OCI-LY7 (cell line): ENCODE results near the gene ZNF423. TPM values are rescaled to one million over a fixed set of nuclear protein-coding genes. Genes with fewer than 3 reads are reported as not detected.

Experiments
- BruUV-seq: library from RNA; stranded (reverse); fragments of 400-500 nt; replicated peaks from 2 replicates; lab custom pipeline; 2021; lab: Mats Ljungman, UMichigan
- CTCF ChIA-PET: fragments of 300-600 bp; sonication (Branson Sonifier 250); formaldehyde crosslinking; loops from one replicate; lab custom pipeline; 2022; ENCODE audit warnings: antibody characterized with exemption; ENCODE audit not compliant: unreplicated experiment; lab: Charles Lee
- POLR2A ChIA-PET: fragments of 300-600 bp; sonication (Branson Sonifier 250); formaldehyde crosslinking; loops from one replicate; lab custom pipeline; 2022; ENCODE audit warnings: antibody characterized with exemption; lab: Charles Lee
- DNase-seq: peaks from one replicate; pipeline ENCODE4 v3.0.0-alpha.2; 2015; ENCODE audit warnings: low spot score
- H2AFZ ChIP-seq: fragments of 200-600 bp; sonication (generic), shearing (Covaris generic); 2 replicates; pipeline ENCODE4 v1.6.1; 2014; ENCODE audit warnings: mild to moderate bottlenecking, antibody characterized with exemption, low read length, moderate library complexity
- H3K27ac ChIP-seq: fragments of 200-600 bp; sonication (generic); 2 replicates; pipeline ENCODE4 v1.5.1; 2014; ENCODE audit warnings: mixed run types, low read depth, mild to moderate bottlenecking, moderate library complexity, low read length, inconsistent platforms; ENCODE audit not compliant: poor library complexity, severe bottlenecking
- H3K36me3 ChIP-seq: fragments of 200-600 bp; sonication (generic); 2 replicates; pipeline ENCODE4 v1.6.1; 2014; ENCODE audit warnings: mild to moderate bottlenecking, antibody characterized with exemption, low read length, moderate library complexity, mixed read lengths; ENCODE audit not compliant: insufficient read depth
- H3K4me1 ChIP-seq: fragments of 200-600 bp; sonication (generic); 2 replicates; pipeline ENCODE4 v1.5.1; 2014; ENCODE audit warnings: mild to moderate bottlenecking, low read length; ENCODE audit not compliant: insufficient read depth, poor library complexity, severe bottlenecking
- H3K4me2 ChIP-seq: fragments of 200-600 bp; sonication (generic); 2 replicates; pipeline ENCODE4 v1.6.1; 2014; ENCODE audit warnings: mild to moderate bottlenecking, low read length
- H3K4me3 ChIP-seq: fragments of 200-600 bp; sonication (generic); 2 replicates; pipeline ENCODE4 v1.5.1; 2014; ENCODE audit warnings: mild to moderate bottlenecking, low read depth, low read length; ENCODE audit not compliant: poor library complexity, severe bottlenecking
- H3K79me2 ChIP-seq: fragments of 200-600 bp; sonication (generic); 2 replicates; pipeline ENCODE4 v1.6.1; 2016; ENCODE audit warnings: low read depth, mild to moderate bottlenecking, low read length, moderate library complexity, mixed read lengths; ENCODE audit not compliant: insufficient read depth
- H3K9me2 ChIP-seq: fragments of 200-600 bp; sonication (generic); 2 replicates; pipeline ENCODE4 v1.6.1; 2016; ENCODE audit warnings: mild to moderate bottlenecking, low read length, mixed read lengths; ENCODE audit not compliant: insufficient read depth
- H3K9me3 ChIP-seq: fragments of 200-600 bp; sonication (generic); 2 replicates; pipeline ENCODE4 v1.6.1; 2014; ENCODE audit warnings: mild to moderate bottlenecking, mixed run types, low read length, mixed read lengths
- H4K20me1 ChIP-seq: fragments of 200-600 bp; sonication (generic); 2 replicates; pipeline ENCODE4 v1.6.1; 2014; ENCODE audit warnings: mild to moderate bottlenecking, antibody characterized with exemption, low read length, moderate library complexity, mixed read lengths; ENCODE audit not compliant: insufficient read depth
- CTCF ChIP-seq: fragments of 200-600 bp; sonication (generic); conservative IDR thresholded peaks from 2 replicates; pipeline ENCODE4 v1.5.1; 2014; ENCODE audit warnings: mild to moderate bottlenecking, antibody characterized with exemption, low read length, moderate library complexity, mixed read lengths
- EZH2phosphoT487 ChIP-seq: fragments of 200-600 bp; sonication (generic); IDR thresholded peaks from 2 replicates; pipeline ENCODE4 v1.6.1; 2018; ENCODE audit warnings: low read depth, borderline replicate concordance, mild to moderate bottlenecking, mixed run types, antibody characterized with exemption, low read length, moderate library complexity, mixed read lengths
- intact Hi-C: fragments of 100-400 bp; cut with micrococcal nuclease; formaldehyde crosslinking; loops from one replicate; pipeline ENCODE4 v1.10.0; 2022; ENCODE audit not compliant: unreplicated experiment
- total RNA-seq, 2 experiments: library from RNA; depleted of rRNA in 1 of 2; stranded (reverse); fragments of >200 nt in 1 of 2; shearing (Covaris generic) in 1 of 2; gene quantifications; 2 replicates each; pipeline ENCODE4 v1.2.3, GENCODE V29; 2014 to 2022

The ZNF423 gene
- total RNA-seq, 2 experiments from 2014 or later: 0.09 to 0.13 TPM

- intact Hi-C loops: no loop called here
- Histone ChIP-seq H3K9me2 (no peaks in the 10 kb centered on the region), H3K36me3 (no peaks in the 10 kb centered on the region), H3K4me2 (no peak overlapping the region), H3K27ac (no peak overlapping the region), H3K9me3 (no peaks in the 10 kb centered on the region), H3K4me1 (no peaks in the 10 kb centered on the region), H2AFZ (no peak overlapping the region), H3K79me2 (no peaks in the 10 kb centered on the region), H3K4me3 (no peak overlapping the region), H4K20me1 (no peaks in the 10 kb centered on the region)
- CTCF ChIA-PET: no interaction called here
- no TSS peak for BruUV-seq
- TF ChIP-seq EZH2phosphoT487 (no peak), CTCF (no peak)
- POLR2A ChIA-PET: no interaction called here
- no peak for DNase-seq
These were observed 220.9 kb downstream of the ZNF423 start for GRCh38 chr16:49635009-49635350.

- Histone ChIP-seq H3K79me2 (no peaks in the 10 kb centered on the region), H3K4me3 (no peak overlapping the region), H3K27ac (no peak overlapping the region), H2AFZ (no peak overlapping the region), H3K4me2 (no peak overlapping the region), H3K4me1 (no peaks in the 10 kb centered on the region), H3K9me3 (no peaks in the 10 kb centered on the region), H4K20me1 (no peaks in the 10 kb centered on the region), H3K9me2 (no peaks in the 10 kb centered on the region), H3K36me3 (no peaks in the 10 kb centered on the region)
- DNase-seq: no peak
- intact Hi-C loops: no loop called here
- BruUV-seq: no TSS peak
- POLR2A ChIA-PET: interaction anchor here (0.6 kb wide), 1 partner anchor 31 kb away, joined by 3 read pairs; no protein-coding TSS in a partner anchor
- CTCF ChIA-PET: no interaction called here
- TF ChIP-seq EZH2phosphoT487 (no peak), CTCF (no peak)
These were observed 221.5 kb downstream of the ZNF423 start for GRCh38 chr16:49634235-49635008.

- Histone ChIP-seq H3K9me2 (no peaks in the 10 kb centered on the region), H4K20me1 (no peaks in the 10 kb centered on the region), H3K9me3 (no peaks in the 10 kb centered on the region), H3K4me1 (no peaks in the 10 kb centered on the region), H3K4me2 (no peak overlapping the region), H3K4me3 (no peak overlapping the region), H2AFZ (no peak overlapping the region), H3K36me3 (no peaks in the 10 kb centered on the region), H3K27ac (no peak overlapping the region), H3K79me2 (no peaks in the 10 kb centered on the region)
- no peak for DNase-seq
- no TSS peak for BruUV-seq
- ChIA-PET CTCF (no interaction called here), POLR2A (no interaction called here)
- intact Hi-C loops: no loop called here
- TF ChIP-seq EZH2phosphoT487: no peak
- TF ChIP-seq CTCF: no peak
These were observed 223.1 kb downstream of the ZNF423 start for GRCh38 chr16:49632795-49633184.
